Left lung (tissue), 10 donors: ENCODE measurements around the gene BCAS3. TPM values are rescaled to one million over a fixed set of nuclear protein-coding genes. Genes with fewer than 3 reads are reported as not detected.

Source experiments
- ATAC-seq: fragments of 200-7000 bp; cut with Tn5 transposase; one replicate; pipeline ENCODE4 v1.9.1; 2020; ENCODE audit warnings: moderate library complexity
- DNase-seq, 4 donors: peaks; one replicate each; pipeline ENCODE4 v3.0.0-alpha.2; 2013 to 2020
- H3K27ac ChIP-seq, 2 donors: fragments of 200-600 bp; sonication (generic) in 1 of 2; one replicate each; pipeline versions ENCODE4 v1.5.0 to v1.8.0; 2020 to 2021
- H3K27me3 ChIP-seq, 2 donors: fragments of 200-600 bp; sonication (generic) in 1 of 2; one replicate each; pipeline versions ENCODE4 v1.5.0 to v1.8.0; 2020 to 2021
- H3K36me3 ChIP-seq, 2 donors: fragments of 200-600 bp; sonication (generic) in 1 of 2; one replicate each; pipeline versions ENCODE4 v1.5.0 to v1.8.0; 2020 to 2021
- H3K4me1 ChIP-seq, 2 donors: fragments of 200-600 bp; one replicate each; pipeline ENCODE4 v1.8.0; 2021
- H3K4me3 ChIP-seq, 2 donors: fragments of 200-600 bp; sonication (generic) in 1 of 2; one replicate each; pipeline versions ENCODE4 v1.5.0 to v1.8.0; 2020 to 2021; ENCODE audit warnings: mild to moderate bottlenecking in 1 of 2
- H3K9me3 ChIP-seq, 2 donors: fragments of 200-600 bp; sonication (generic) in 1 of 2; one replicate each; pipeline versions ENCODE4 v1.5.0 to v1.8.0; 2020 to 2021
- CTCF ChIP-seq, 2 donors: fragments of 200-600 bp; sonication (generic) in 1 of 2; IDR thresholded peaks; one replicate each; pipeline versions ENCODE4 v1.5.0 to v1.8.0; 2021; ENCODE audit warnings: antibody characterized with exemption in 2 of 2
- intact Hi-C, 2 donors: fragments of 100-400 bp; cut with DNase I; formaldehyde crosslinking; loops; one replicate each; pipeline versions ENCODE4 v1.11.2 to v1.14.2; 2022
- polyA plus RNA-seq, 6 donors: library from polyadenylated mRNA; unstranded; fragments of 120-200 nt; gene quantifications; one replicate each; pipeline ENCODE4 v1.2.1, GENCODE V29; 2013; ENCODE audit not compliant: insufficient read length in 6 of 6
- total RNA-seq, 2 donors: library from RNA; stranded (reverse); fragmentation: NEBNext Ultra II Directional; extraction: Animal tissue kit (Norgen Biotek cat#: 25700); gene quantifications; one replicate each; pipeline ENCODE4 v1.2.1, GENCODE V29; 2021
- donor health status: DM: no; HTN: yes; CAD: no.
- donor health status: DM: no; HTN: no; CAD: no.

The BCAS3 gene
- total and polyA plus RNA-seq, 8 donors, result 21.2 to 29.6 (median 28.0) TPM

GRCh38 chr17:61118871-61119270, 441.2 kb downstream of the BCAS3 start:
- no peak overlapping the region for H3K27ac ChIP-seq
- TF ChIP-seq CTCF (IDR thresholded peaks at IDR 0.05), result no peak
- H3K4me3 ChIP-seq, result no peak overlapping the region
- no peaks in the 10 kb centered on the region for H3K36me3 ChIP-seq
- intact Hi-C loops, result no loop called here
- no peaks in the 10 kb centered on the region for H3K4me1 ChIP-seq
- H3K27me3 ChIP-seq, result no peaks in the 10 kb centered on the region
- no peak for DNase-seq
- peaks cover 0 to 11% of the 10 kb centered on the region in 2 donors for H3K9me3 ChIP-seq
- ATAC-seq, result no peak

- H3K27ac ChIP-seq, result no peak overlapping the region
- intact Hi-C loops, result no loop called here
- H3K4me3 ChIP-seq, result no peak overlapping the region
- no peak for TF ChIP-seq CTCF (IDR thresholded peaks at IDR 0.05)
- ATAC-seq (no peak), DNase-seq (no peak)
- H3K36me3 ChIP-seq, result no peaks in the 10 kb centered on the region
- no peaks in the 10 kb centered on the region for H3K9me3 ChIP-seq
- H3K27me3 ChIP-seq, result no peaks in the 10 kb centered on the region
- H3K4me1 ChIP-seq, result peaks cover 0 to under 1% of the 10 kb centered on the region in 2 donors
These were observed 444.8 kb downstream of the BCAS3 start for GRCh38 chr17:61122326-61122913.

- Histone ChIP-seq H3K36me3 (no peaks in the 10 kb centered on the region), H3K9me3 (no peaks in the 10 kb centered on the region), H3K4me3 (no peak overlapping the region), H3K4me1 (peaks cover 6 to 22% of the 10 kb centered on the region in 2 donors), H3K27me3 (no peaks in the 10 kb centered on the region), H3K27ac (no peak overlapping the region)
- ATAC-seq (no peak), DNase-seq (no peak)
- intact Hi-C loops, result no loop called here
- TF ChIP-seq CTCF (IDR thresholded peaks at IDR 0.05), result no peak
These were observed 446.9 kb downstream of the BCAS3 start for GRCh38 chr17:61124562-61124961.

GRCh38 chr17:61126473-61127249, 449.0 kb downstream of the BCAS3 start:
- H3K27ac ChIP-seq, result peak overlapping the region in 1 of 2 donors; percentile 65
- intact Hi-C loops, result no loop called here
- DNase-seq (peak in 2 of 4 donors; percentile 82), ATAC-seq (no peak)
- H3K4me1 ChIP-seq, result peaks cover 6 to 33% of the 10 kb centered on the region in 2 donors
- H3K36me3 ChIP-seq, result no peaks in the 10 kb centered on the region
- no peaks in the 10 kb centered on the region for H3K9me3 ChIP-seq
- TF ChIP-seq CTCF (IDR thresholded peaks at IDR 0.05), result no peak
- no peak overlapping the region for H3K4me3 ChIP-seq
- no peaks in the 10 kb centered on the region for H3K27me3 ChIP-seq

- no peak for DNase-seq
- Histone ChIP-seq H3K9me3 (no peaks in the 10 kb centered on the region), H3K36me3 (no peaks in the 10 kb centered on the region), H3K4me1 (peaks cover 6 to 33% of the 10 kb centered on the region in 2 donors), H3K4me3 (no peak overlapping the region), H3K27ac (peak overlapping the region; percentile 65 to 67), H3K27me3 (no peaks in the 10 kb centered on the region)
- intact Hi-C loops, result no loop called here
- no peak for TF ChIP-seq CTCF (IDR thresholded peaks at IDR 0.05)
- ATAC-seq, result no peak
These were observed 450.3 kb downstream of the BCAS3 start for GRCh38 chr17:61127960-61128359.
